Activated naive CD4-positive, alpha-beta T cell treated with anti-CD3 and anti-CD28 coated beads, Interleukin-2, amount 10 ng/mL, durations not matched to agents 7 days and 5 days (primary cell): Measurements from ENCODE around the gene IFT80.

Experiments
- CTCF ChIA-PET: fragments of 350-600 bp; sonication (Branson Sonifier 250); formaldehyde crosslinking; loops from one replicate; lab custom pipeline; 2021; ENCODE audit warnings: antibody characterized with exemption; lab: Charles Lee
- DNase-seq: peaks from one replicate; pipeline ENCODE4 v3.0.0-alpha.2; 2020
- H3K27ac Mint-ChIP-seq: one replicate; pipeline ENCODE4 v1.8.0; 2021; ENCODE audit warnings: mild to moderate bottlenecking, moderate library complexity, mixed read lengths
- H3K27me3 Mint-ChIP-seq: one replicate; pipeline ENCODE4 v1.8.0; 2021; ENCODE audit warnings: mild to moderate bottlenecking, mixed read lengths
- H3K36me3 Mint-ChIP-seq: one replicate; pipeline ENCODE4 v1.8.0; 2021; ENCODE audit warnings: mixed read lengths
- H3K4me1 Mint-ChIP-seq: one replicate; pipeline ENCODE4 v1.8.0; 2021; ENCODE audit warnings: mixed read lengths
- H3K4me3 Mint-ChIP-seq: one replicate; pipeline ENCODE4 v1.8.0; 2021; ENCODE audit warnings: mild to moderate bottlenecking, moderate library complexity, mixed read lengths
- H3K9me3 Mint-ChIP-seq: one replicate; pipeline ENCODE4 v1.8.0; 2021; ENCODE audit warnings: mixed read lengths

Gene IFT80

GRCh38 chr3:160210799-160211221, 188.2 kb downstream of the IFT80 start:
- CTCF ChIA-PET = interaction anchor here (0.8 to 1.5 kb wide), 4 partner anchors 9 to 223 kb away, joined by 3 to 8 read pairs (median 4); no protein-coding TSS in a partner anchor
- no peaks in the 10 kb centered on the region for H3K4me1 Mint-ChIP-seq
- no peak overlapping the region for H3K4me3 Mint-ChIP-seq
- no peak for DNase-seq
- no peak overlapping the region for H3K27ac Mint-ChIP-seq
- no peaks in the 10 kb centered on the region for H3K9me3 Mint-ChIP-seq
- peaks cover 38% of the 10 kb centered on the region for H3K27me3 Mint-ChIP-seq
- H3K36me3 Mint-ChIP-seq = no peaks in the 10 kb centered on the region

- no peak for DNase-seq
- Mint-ChIP-seq H3K9me3 (no peaks in the 10 kb centered on the region), H3K27me3 (peaks cover 35% of the 10 kb centered on the region), H3K36me3 (no peaks in the 10 kb centered on the region), H3K4me1 (no peaks in the 10 kb centered on the region), H3K4me3 (no peak overlapping the region), H3K27ac (no peak overlapping the region)
- CTCF ChIA-PET = interaction anchor here (0.8 to 1.5 kb wide), 4 partner anchors 9 to 223 kb away, joined by 3 to 8 read pairs (median 4); no protein-coding TSS in a partner anchor
These were observed 188.7 kb downstream of the IFT80 start for GRCh38 chr3:160210341-160210740.
